Activated CD4-positive, alpha-beta T cell treated with anti-CD3 and anti-CD28 coated beads, Interleukin-2, amount 10 ng/mL, durations not matched to agents 24 days and 14 days (primary cell): ENCODE results near the gene RAE1. TPM values are rescaled to one million over a fixed set of nuclear protein-coding genes. Genes with fewer than 3 reads are reported as not detected.

Experiments used
- DNase-seq: peaks from one replicate; pipeline ENCODE4 v3.0.0; 2022
- H3K27ac Mint-ChIP-seq: one replicate; pipeline ENCODE4 v1.8.0; 2022; ENCODE audit warnings: mild to moderate bottlenecking, mixed read lengths
- H3K27me3 Mint-ChIP-seq: one replicate; pipeline ENCODE4 v1.8.0; 2022; ENCODE audit warnings: mixed read lengths
- H3K36me3 Mint-ChIP-seq: one replicate; pipeline ENCODE4 v1.8.0; 2022; ENCODE audit warnings: low read depth, mild to moderate bottlenecking, mixed read lengths
- H3K4me1 Mint-ChIP-seq: one replicate; pipeline ENCODE4 v1.8.0; 2021; ENCODE audit warnings: mixed read lengths
- H3K4me3 Mint-ChIP-seq: one replicate; pipeline ENCODE4 v1.8.0; 2022; ENCODE audit warnings: mild to moderate bottlenecking, moderate library complexity, mixed read lengths
- H3K9me3 Mint-ChIP-seq: one replicate; pipeline ENCODE4 v1.8.0; 2021; ENCODE audit warnings: mixed read lengths
- intact Hi-C: fragments of 100-400 bp; cut with micrococcal nuclease; formaldehyde crosslinking; loops from one replicate; pipeline ENCODE4 v1.15.1; 2023
- total RNA-seq: library from RNA; stranded (reverse); gene quantifications from 2 replicates; pipeline ENCODE4 v1.2.3, GENCODE V29; 2022

Gene RAE1
- total RNA-seq, 1 donor from 2014 or later = 58.2 TPM

- peak overlapping the region; percentile 87 for H3K4me3 Mint-ChIP-seq
- H3K27ac Mint-ChIP-seq = peak overlapping the region; percentile 93
- peak; percentile 80 for DNase-seq
- intact Hi-C loops = loop anchor here (2.0 to 10.0 kb wide), 3 partner anchors 227 to 1653 kb away; partner anchors contain the start of genes PRELID3B and VAPB
- H3K9me3 Mint-ChIP-seq = no peaks in the 10 kb centered on the region
- H3K27me3 Mint-ChIP-seq = no peaks in the 10 kb centered on the region
- H3K4me1 Mint-ChIP-seq = peaks cover 38% of the 10 kb centered on the region
- H3K36me3 Mint-ChIP-seq = peaks cover 42% of the 10 kb centered on the region
Observed at GRCh38 chr20:57391439-57392301, 40.6 kb downstream of the RAE1 start.

GRCh38 chr20:57392512-57393271, 41.6 kb downstream of the RAE1 start:
- Mint-ChIP-seq H3K36me3 (peaks cover 52% of the 10 kb centered on the region), H3K27me3 (no peaks in the 10 kb centered on the region), H3K4me1 (peaks cover 48% of the 10 kb centered on the region), H3K4me3 (peak overlapping the region; percentile 87), H3K9me3 (no peaks in the 10 kb centered on the region), H3K27ac (peak overlapping the region; percentile 93)
- intact Hi-C loops = loop anchor here (5.0 to 10.0 kb wide), 2 partner anchors 995 to 1652 kb away; partner anchors contain the start of genes PRELID3B and VAPB
- DNase-seq = peak; percentile 94

GRCh38 chr20:57393321-57394120, 42.5 kb downstream of the RAE1 start:
- Mint-ChIP-seq H3K4me3 (peak overlapping the region; percentile 87), H3K27me3 (no peaks in the 10 kb centered on the region), H3K36me3 (peaks cover 57% of the 10 kb centered on the region), H3K9me3 (no peaks in the 10 kb centered on the region), H3K27ac (peak overlapping the region; percentile 93), H3K4me1 (peaks cover 54% of the 10 kb centered on the region)
- intact Hi-C loops = loop anchor here (5.0 to 10.0 kb wide), 2 partner anchors 994 to 1651 kb away; partner anchors contain the start of genes PRELID3B and VAPB
- no peak for DNase-seq

GRCh38 chr20:57394121-57395082, 43.3 kb downstream of the RAE1 start:
- Mint-ChIP-seq H3K4me1 (peaks cover 63% of the 10 kb centered on the region), H3K36me3 (peaks cover 66% of the 10 kb centered on the region), H3K4me3 (peak overlapping the region; percentile 87), H3K27ac (no peak overlapping the region), H3K27me3 (no peaks in the 10 kb centered on the region), H3K9me3 (no peaks in the 10 kb centered on the region)
- intact Hi-C loops = loop anchor here (5.0 to 10.0 kb wide), 5 partner anchors 927 to 1650 kb away; partner anchors contain the start of genes AURKA, CSTF1, PRELID3B and RTF2
- no peak for DNase-seq

GRCh38 chr20:57395111-57395966, 44.3 kb downstream of the RAE1 start:
- no peak for DNase-seq
- H3K4me1 Mint-ChIP-seq = peaks cover 65% of the 10 kb centered on the region
- intact Hi-C loops = loop anchor here (5.0 to 10.0 kb wide), 4 partner anchors 928 to 1649 kb away; partner anchors contain the start of genes AURKA, CSTF1, PRELID3B and RTF2
- no peaks in the 10 kb centered on the region for H3K27me3 Mint-ChIP-seq
- H3K9me3 Mint-ChIP-seq = no peaks in the 10 kb centered on the region
- H3K27ac Mint-ChIP-seq = no peak overlapping the region
- H3K36me3 Mint-ChIP-seq = peaks cover 71% of the 10 kb centered on the region
- no peak overlapping the region for H3K4me3 Mint-ChIP-seq

- Mint-ChIP-seq H3K27ac (peak overlapping the region; percentile 95), H3K4me1 (peaks cover 67% of the 10 kb centered on the region), H3K36me3 (peaks cover 78% of the 10 kb centered on the region), H3K4me3 (peak overlapping the region; percentile 86), H3K9me3 (no peaks in the 10 kb centered on the region), H3K27me3 (no peaks in the 10 kb centered on the region)
- intact Hi-C loops = loop anchor here (5.0 to 10.0 kb wide), 4 partner anchors 929 to 1648 kb away; partner anchors contain the start of genes AURKA, CSTF1, PRELID3B and RTF2
- no peak for DNase-seq
Observed at GRCh38 chr20:57396212-57396983, 45.3 kb downstream of the RAE1 start.

- H3K4me1 Mint-ChIP-seq = peaks cover 73% of the 10 kb centered on the region
- intact Hi-C loops = loop anchor here (5.0 to 10.0 kb wide), 4 partner anchors 930 to 1648 kb away; partner anchors contain the start of genes AURKA, CSTF1, PRELID3B and RTF2
- peaks cover 83% of the 10 kb centered on the region for H3K36me3 Mint-ChIP-seq
- no peaks in the 10 kb centered on the region for H3K9me3 Mint-ChIP-seq
- peak; percentile 66 for DNase-seq
- peak overlapping the region; percentile 95 for H3K27ac Mint-ChIP-seq
- H3K27me3 Mint-ChIP-seq = no peaks in the 10 kb centered on the region
- H3K4me3 Mint-ChIP-seq = peak overlapping the region; percentile 86
Observed at GRCh38 chr20:57396984-57397692, 46.1 kb downstream of the RAE1 start.

- intact Hi-C loops = loop anchor here (1.0 to 10.0 kb wide), 6 partner anchors 8 to 1647 kb away; partner anchors contain the start of genes AURKA, CSTF1, PRELID3B and RTF2
- peak; percentile 84 for DNase-seq
- peaks cover 73% of the 10 kb centered on the region for H3K4me1 Mint-ChIP-seq
- peak overlapping the region; percentile 95 for H3K27ac Mint-ChIP-seq
- peak overlapping the region; percentile 86 for H3K4me3 Mint-ChIP-seq
- no peaks in the 10 kb centered on the region for H3K9me3 Mint-ChIP-seq
- no peaks in the 10 kb centered on the region for H3K27me3 Mint-ChIP-seq
- H3K36me3 Mint-ChIP-seq = peaks cover 83% of the 10 kb centered on the region
Observed at GRCh38 chr20:57397693-57398108, 46.6 kb downstream of the RAE1 start.

- Mint-ChIP-seq H3K27me3 (no peaks in the 10 kb centered on the region), H3K4me1 (peaks cover 69% of the 10 kb centered on the region), H3K27ac (peak overlapping the region; percentile 95), H3K9me3 (no peaks in the 10 kb centered on the region), H3K4me3 (peak overlapping the region; percentile 86), H3K36me3 (peaks cover 79% of the 10 kb centered on the region)
- intact Hi-C loops = loop anchor here (1.0 to 10.0 kb wide), 6 partner anchors 9 to 1646 kb away; partner anchors contain the start of genes AURKA, CSTF1, PRELID3B and RTF2
- peak; percentile 92 for DNase-seq
Observed at GRCh38 chr20:57398231-57398821, 47.3 kb downstream of the RAE1 start.
